CD4-positive, alpha-beta T cell treated with Interleukin-12 subunit alpha and Interleukin-12 subunit beta, for 1 hour (primary cell): Measurements from ENCODE around the gene CARS2.
"Not testable (repeated sequence)": the region's sequence is repeated elsewhere in the genome, so short reads cannot be mapped to it uniquely, and the experiment has no call there.

Experiments
- DNase-seq: peaks from one replicate; pipeline ENCODE4 v3.0.0-alpha.2; 2020

CARS2 gene

GRCh38 chr13:110680852-110681251 is 25.1 kb downstream of the CARS2 start:
- peak; percentile 26 for DNase-seq

- DNase-seq = no peak
Observed at GRCh38 chr13:110677731-110678545, 28.0 kb downstream of the CARS2 start.

GRCh38 chr13:110676595-110677587 is 29.0 kb downstream of the CARS2 start:
- peak; percentile 19 for DNase-seq

- DNase-seq = not testable (repeated sequence)
Observed at GRCh38 chr13:110669814-110670213, 36.1 kb downstream of the CARS2 start.

- no peak for DNase-seq
Observed at GRCh38 chr13:110669036-110669435, 36.9 kb downstream of the CARS2 start.

GRCh38 chr13:110666255-110666533 is 39.7 kb downstream of the CARS2 start:
- no peak for DNase-seq

- no peak for DNase-seq
Observed at GRCh38 chr13:110665491-110666254, 40.2 kb downstream of the CARS2 start.

GRCh38 chr13:110664673-110665072 is 41.2 kb downstream of the CARS2 start:
- DNase-seq = no peak

- DNase-seq = no peak
Observed at GRCh38 chr13:110664041-110664440, 41.9 kb downstream of the CARS2 start.

GRCh38 chr13:110663491-110663890 is 42.4 kb downstream of the CARS2 start:
- no peak for DNase-seq

- DNase-seq = no peak
Observed at GRCh38 chr13:110662777-110663443, 43.0 kb downstream of the CARS2 start.

GRCh38 chr13:110662091-110662490 is 43.8 kb downstream of the CARS2 start:
- no peak for DNase-seq

GRCh38 chr13:110661256-110661655 is 44.7 kb downstream of the CARS2 start:
- no peak for DNase-seq

- DNase-seq = peak; percentile 18
Observed at GRCh38 chr13:110658218-110658911, 47.6 kb downstream of the CARS2 start.

GRCh38 chr13:110657196-110657595 is 48.7 kb downstream of the CARS2 start:
- DNase-seq = no peak

- DNase-seq = no peak
Observed at GRCh38 chr13:110653851-110654250, 52.1 kb downstream of the CARS2 start.

GRCh38 chr13:110653271-110653670 is 52.6 kb downstream of the CARS2 start:
- no peak for DNase-seq

GRCh38 chr13:110652764-110653163 is 53.2 kb downstream of the CARS2 start:
- DNase-seq = no peak

- no peak for DNase-seq
Observed at GRCh38 chr13:110652231-110652730, 53.6 kb downstream of the CARS2 start.

GRCh38 chr13:110651726-110652230 is 54.1 kb downstream of the CARS2 start:
- DNase-seq = no peak

GRCh38 chr13:110651271-110651670 is 54.6 kb downstream of the CARS2 start:
- DNase-seq = no peak
